ENCODE measurements around the gene FGFR3. TPM values are rescaled to one million over a fixed set of nuclear protein-coding genes. Genes with fewer than 3 reads are reported as not detected.
A peak's percentile ranks its signal among the peaks of the same experiment; 100 is the strongest.

FGFR3 gene
- total and polyA plus RNA-seq, 7 donors = 0.16 to 14.0 (median 0.83) TPM

- TF ChIP-seq POLR2AphosphoS5 (IDR thresholded peaks at IDR 0.05) = no peak
- no peak for TF ChIP-seq EP300 (IDR thresholded peaks at IDR 0.05)
- TF ChIP-seq CTCF (IDR thresholded peaks at IDR 0.05) = no peak
- no peak for TF ChIP-seq POLR2A (IDR thresholded peaks at IDR 0.05)
- Histone ChIP-seq H3K27me3 (peaks cover 4 to 36% (median 26%) of the 10 kb centered on the region in 3 donors), H3K27ac (no peak overlapping the region), H3K36me3 (no peaks in the 10 kb centered on the region), H3K4me3 (no peak overlapping the region), H3K9me3 (no peaks in the 10 kb centered on the region), H3K4me1 (no peaks in the 10 kb centered on the region)
- intact Hi-C loops (cut with DNase I) = no loop called here
- DNase-seq = peak; percentile 78
- WGBS, 2 donors = 77 to 85% methylated on average over 22 of the region's 22 CpGs
Observed at GRCh38 chr4:1802151-1802715, 9.1 kb downstream of the FGFR3 start.

GRCh38 chr4:1802720-1803522 lies 9.8 kb downstream of the FGFR3 start:
- intact Hi-C loops (cut with DNase I) = no loop called here

GRCh38 chr4:1803523-1804423 lies 10.7 kb downstream of the FGFR3 start:
- peaks cover 0 to 21% (median 12%) of the 10 kb centered on the region in 3 donors for H3K27me3 ChIP-seq
- H3K4me3 ChIP-seq = no peak overlapping the region
- WGBS, 2 donors = 93 to 94% methylated on average over 51 of the region's 51 CpGs
- H3K27ac ChIP-seq = no peak overlapping the region
- H3K4me1 ChIP-seq = peaks cover 0 to 12% (median 6%) of the 10 kb centered on the region in 4 donors
- intact Hi-C loops (cut with DNase I) = no loop called here
- DNase-seq = no peak
- no peaks in the 10 kb centered on the region for H3K36me3 ChIP-seq
- no peaks in the 10 kb centered on the region for H3K9me3 ChIP-seq
- TF ChIP-seq POLR2A (IDR thresholded peaks at IDR 0.05) = no peak
- TF ChIP-seq POLR2AphosphoS5 (IDR thresholded peaks at IDR 0.05) = no peak
- TF ChIP-seq EP300 (IDR thresholded peaks at IDR 0.05) = no peak
- no peak for TF ChIP-seq CTCF (IDR thresholded peaks at IDR 0.05)

More at GRCh38 chr4:1802720-1803522, 9.8 kb downstream of the FGFR3 start:
- Histone ChIP-seq H3K9me3 (no peaks in the 10 kb centered on the region), H3K27me3 (peaks cover 2 to 29% (median 19%) of the 10 kb centered on the region in 3 donors), H3K4me1 (peaks cover 0 to 3% (median 1%) of the 10 kb centered on the region in 4 donors), H3K27ac (no peak overlapping the region), H3K36me3 (no peaks in the 10 kb centered on the region), H3K4me3 (no peak overlapping the region)
- no peak for DNase-seq
- no peak for TF ChIP-seq POLR2AphosphoS5 (IDR thresholded peaks at IDR 0.05)
- TF ChIP-seq POLR2A (IDR thresholded peaks at IDR 0.05) = no peak
- no peak for TF ChIP-seq EP300 (IDR thresholded peaks at IDR 0.05)
- TF ChIP-seq CTCF (IDR thresholded peaks at IDR 0.05) = no peak
- WGBS, 2 donors = 94% methylated on average over 71 of the region's 71 CpGs

GRCh38 chr4:1804638-1805492 lies 11.8 kb downstream of the FGFR3 start:
- Histone ChIP-seq H3K4me3 (no peak overlapping the region), H3K4me1 (peaks cover 0 to 22% (median 10%) of the 10 kb centered on the region in 4 donors), H3K27ac (no peak overlapping the region), H3K36me3 (no peaks in the 10 kb centered on the region), H3K9me3 (no peaks in the 10 kb centered on the region), H3K27me3 (peaks cover 0 to 10% (median 2%) of the 10 kb centered on the region in 3 donors)
- TF ChIP-seq POLR2A (IDR thresholded peaks at IDR 0.05) (no peak), CTCF (IDR thresholded peaks at IDR 0.05) (no peak), POLR2AphosphoS5 (IDR thresholded peaks at IDR 0.05) (no peak), EP300 (IDR thresholded peaks at IDR 0.05) (no peak)
- intact Hi-C loops (cut with DNase I) = no loop called here
- DNase-seq = no peak
- WGBS, 2 donors = 92 to 94% methylated on average over 37 of the region's 37 CpGs
